Activated CD4-positive, alpha-beta T cell treated with anti-CD3 and anti-CD28 coated beads, Interleukin-2, amount 10 ng/mL, durations not matched to agents 24 days and 14 days (primary cell): Measurements from ENCODE around the gene F13A1. TPM values are rescaled to one million over a fixed set of nuclear protein-coding genes. Genes with fewer than 3 reads are reported as not detected.
A peak's percentile ranks its signal among the peaks of the same experiment; 100 is the strongest.

Source experiments
- DNase-seq: peaks from one replicate; pipeline ENCODE4 v3.0.0; 2022
- H3K27ac Mint-ChIP-seq: one replicate; pipeline ENCODE4 v1.8.0; 2022; ENCODE audit warnings: mild to moderate bottlenecking, mixed read lengths
- H3K27me3 Mint-ChIP-seq: one replicate; pipeline ENCODE4 v1.8.0; 2022; ENCODE audit warnings: mixed read lengths
- H3K36me3 Mint-ChIP-seq: one replicate; pipeline ENCODE4 v1.8.0; 2022; ENCODE audit warnings: low read depth, mild to moderate bottlenecking, mixed read lengths
- H3K4me1 Mint-ChIP-seq: one replicate; pipeline ENCODE4 v1.8.0; 2021; ENCODE audit warnings: mixed read lengths
- H3K4me3 Mint-ChIP-seq: one replicate; pipeline ENCODE4 v1.8.0; 2022; ENCODE audit warnings: mild to moderate bottlenecking, moderate library complexity, mixed read lengths
- H3K9me3 Mint-ChIP-seq: one replicate; pipeline ENCODE4 v1.8.0; 2021; ENCODE audit warnings: mixed read lengths
- intact Hi-C: fragments of 100-400 bp; cut with micrococcal nuclease; formaldehyde crosslinking; loops from one replicate; pipeline ENCODE4 v1.15.1; 2023
- total RNA-seq: library from RNA; stranded (reverse); gene quantifications from 2 replicates; pipeline ENCODE4 v1.2.3, GENCODE V29; 2022

Gene F13A1
- total RNA-seq, 1 donor from 2014 or later, result not detected

DNA sequence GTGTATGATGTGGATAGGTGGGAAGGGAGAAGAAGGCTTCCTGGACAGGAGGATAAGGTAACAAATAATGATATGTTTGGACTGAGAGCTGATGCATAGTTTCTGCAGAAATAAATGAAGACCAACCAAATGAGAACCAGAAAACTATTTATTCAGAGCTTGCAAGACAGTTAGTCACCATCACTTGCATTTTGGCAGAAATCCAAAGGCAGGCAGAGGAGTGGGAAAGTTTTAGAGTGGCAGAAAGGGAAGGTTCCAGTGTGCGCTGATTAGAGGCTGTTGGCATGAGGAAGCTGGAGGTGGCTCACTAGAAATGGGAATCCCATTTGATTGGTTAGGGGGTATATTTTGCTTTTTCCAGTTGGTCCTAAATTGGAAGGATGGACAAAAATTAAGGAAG lies 13.0 kb upstream of the F13A1 start:
- Mint-ChIP-seq H3K9me3 (no peaks in the 10 kb centered on the region), H3K4me3 (no peak overlapping the region), H3K27ac (no peak overlapping the region), H3K4me1 (no peaks in the 10 kb centered on the region), H3K36me3 (no peaks in the 10 kb centered on the region), H3K27me3 (peaks cover 3% of the 10 kb centered on the region)
- no peak for DNase-seq
- intact Hi-C loops, result no loop called here

DNA sequence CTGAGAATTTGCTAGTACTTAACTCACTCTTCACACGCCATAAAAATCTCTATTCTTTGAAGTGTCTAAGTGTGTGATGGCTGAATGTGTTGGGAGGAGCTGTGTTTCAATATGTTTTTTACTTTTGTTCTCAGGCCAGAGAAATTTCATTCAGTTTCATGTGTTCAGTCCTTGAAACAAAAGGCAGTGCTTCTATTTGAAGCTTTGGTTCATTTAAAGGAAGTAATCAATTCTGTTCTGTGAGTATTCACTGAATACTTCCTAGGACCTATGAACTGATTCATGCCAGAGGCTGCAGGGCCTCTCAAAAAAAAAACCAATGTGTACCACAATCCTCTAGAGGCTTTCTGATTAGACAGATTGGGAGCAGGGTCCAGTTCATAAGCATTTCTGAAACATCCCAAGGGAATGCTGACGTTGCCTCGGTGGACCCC lies 12.4 kb upstream of the F13A1 start:
- Mint-ChIP-seq H3K27ac (no peak overlapping the region), H3K36me3 (no peaks in the 10 kb centered on the region), H3K4me1 (no peaks in the 10 kb centered on the region), H3K4me3 (no peak overlapping the region), H3K27me3 (peaks cover 3% of the 10 kb centered on the region), H3K9me3 (no peaks in the 10 kb centered on the region)
- intact Hi-C loops, result no loop called here
- DNase-seq, result no peak

DNA sequence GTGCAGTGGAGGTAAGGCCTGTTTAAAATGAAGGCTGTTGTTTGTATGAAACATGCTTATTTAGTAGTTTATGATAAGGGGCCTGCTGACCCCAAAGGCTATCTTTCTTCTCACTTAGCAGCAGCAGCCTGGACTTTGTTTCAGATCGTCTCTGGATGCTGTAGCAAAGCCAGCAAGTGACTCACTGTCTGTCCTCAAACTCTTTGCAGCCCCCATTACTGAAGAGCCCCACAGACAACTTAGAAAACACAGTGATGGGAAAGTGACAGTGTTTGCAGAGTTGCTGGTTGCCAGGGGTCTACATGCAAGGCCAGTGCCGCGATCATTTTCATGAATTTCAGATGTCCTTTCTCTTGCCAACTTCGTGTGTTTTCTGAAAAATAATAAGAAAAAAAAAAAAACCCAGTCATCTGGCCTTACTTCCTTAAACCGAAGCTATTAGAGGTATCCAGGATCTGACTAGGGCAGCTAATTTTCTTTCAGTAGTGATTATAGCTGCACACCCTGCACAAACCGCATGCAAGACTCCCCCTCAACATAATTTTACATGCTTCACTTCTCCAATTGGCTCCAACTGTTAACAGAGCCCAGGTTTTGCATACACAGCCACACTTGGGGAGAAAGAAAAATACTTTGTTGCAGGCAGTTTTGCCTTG lies 11.6 kb upstream of the F13A1 start:
- Mint-ChIP-seq H3K27ac (no peak overlapping the region), H3K36me3 (no peaks in the 10 kb centered on the region), H3K4me3 (no peak overlapping the region), H3K27me3 (peaks cover 2% of the 10 kb centered on the region), H3K9me3 (no peaks in the 10 kb centered on the region), H3K4me1 (no peaks in the 10 kb centered on the region)
- intact Hi-C loops, result no loop called here
- no peak for DNase-seq

DNA sequence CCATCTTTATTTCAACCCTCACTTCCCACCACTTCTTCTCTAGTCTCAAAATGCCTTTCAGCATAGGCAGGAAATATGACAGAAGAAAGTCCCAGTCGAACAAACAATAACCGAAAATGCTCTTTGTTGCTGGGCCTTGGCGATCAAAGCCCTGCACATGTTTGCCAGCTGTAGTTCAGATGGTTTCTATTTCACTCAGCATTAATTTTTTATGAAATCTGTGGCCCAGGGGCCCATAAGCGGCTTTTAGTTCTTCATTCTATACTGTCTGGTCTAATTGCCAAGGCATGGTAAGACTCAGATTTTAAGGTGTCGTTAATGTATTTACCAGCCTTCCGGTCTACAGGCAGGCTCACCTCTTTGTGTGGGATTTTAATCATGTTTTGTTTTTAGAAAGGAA lies 10.9 kb upstream of the F13A1 start:
- H3K27ac Mint-ChIP-seq, result no peak overlapping the region
- intact Hi-C loops, result no loop called here
- H3K36me3 Mint-ChIP-seq, result no peaks in the 10 kb centered on the region
- no peaks in the 10 kb centered on the region for H3K9me3 Mint-ChIP-seq
- DNase-seq, result no peak
- no peak overlapping the region for H3K4me3 Mint-ChIP-seq
- H3K4me1 Mint-ChIP-seq, result no peaks in the 10 kb centered on the region
- H3K27me3 Mint-ChIP-seq, result peaks cover 2% of the 10 kb centered on the region

DNA sequence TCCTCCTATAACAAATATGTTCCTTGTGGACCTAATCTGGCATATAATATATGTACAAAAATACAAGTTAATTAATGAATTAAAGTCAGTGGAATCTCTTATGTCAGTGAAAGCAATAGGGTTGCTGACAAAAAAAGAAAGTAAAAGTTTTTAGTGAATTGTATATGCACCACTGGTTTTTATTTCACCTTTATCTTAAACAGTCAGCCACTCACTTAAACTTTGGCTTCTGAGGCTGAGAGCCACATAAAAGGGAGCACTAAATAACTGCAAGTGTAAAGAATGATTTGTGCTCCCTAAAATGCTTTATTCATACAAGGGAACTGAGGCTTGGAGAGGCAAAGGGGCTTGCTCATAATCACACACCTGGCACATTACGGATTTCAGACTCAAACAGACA lies 9.9 kb upstream of the F13A1 start:
- intact Hi-C loops, result no loop called here
- Mint-ChIP-seq H3K36me3 (no peaks in the 10 kb centered on the region), H3K4me3 (no peak overlapping the region), H3K4me1 (no peaks in the 10 kb centered on the region), H3K27ac (no peak overlapping the region), H3K9me3 (no peaks in the 10 kb centered on the region), H3K27me3 (peaks cover 2% of the 10 kb centered on the region)
- no peak for DNase-seq

DNA sequence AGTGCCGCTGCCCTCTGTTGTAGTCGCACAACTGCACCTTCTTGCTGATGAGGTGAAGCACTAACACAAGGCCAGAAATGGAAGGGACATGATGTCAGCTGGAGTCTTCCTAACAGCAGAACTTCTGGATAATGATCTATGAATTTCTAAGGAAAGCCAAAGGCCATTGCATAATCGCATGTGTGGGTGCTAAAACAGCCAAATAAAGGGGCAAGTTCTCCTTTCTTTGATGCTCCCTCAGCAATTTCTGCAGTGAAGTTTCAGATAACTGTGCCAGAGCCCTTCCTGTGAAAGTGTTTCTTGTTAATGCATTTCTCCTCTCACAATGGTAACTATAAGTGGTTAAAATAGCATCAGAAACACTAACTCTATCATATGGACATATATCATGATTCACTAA lies 8.0 kb upstream of the F13A1 start:
- no peaks in the 10 kb centered on the region for H3K4me1 Mint-ChIP-seq
- H3K4me3 Mint-ChIP-seq, result no peak overlapping the region
- no peaks in the 10 kb centered on the region for H3K36me3 Mint-ChIP-seq
- H3K27me3 Mint-ChIP-seq, result peaks cover 2% of the 10 kb centered on the region
- H3K27ac Mint-ChIP-seq, result no peak overlapping the region
- DNase-seq, result no peak
- intact Hi-C loops, result no loop called here
- no peaks in the 10 kb centered on the region for H3K9me3 Mint-ChIP-seq

DNA sequence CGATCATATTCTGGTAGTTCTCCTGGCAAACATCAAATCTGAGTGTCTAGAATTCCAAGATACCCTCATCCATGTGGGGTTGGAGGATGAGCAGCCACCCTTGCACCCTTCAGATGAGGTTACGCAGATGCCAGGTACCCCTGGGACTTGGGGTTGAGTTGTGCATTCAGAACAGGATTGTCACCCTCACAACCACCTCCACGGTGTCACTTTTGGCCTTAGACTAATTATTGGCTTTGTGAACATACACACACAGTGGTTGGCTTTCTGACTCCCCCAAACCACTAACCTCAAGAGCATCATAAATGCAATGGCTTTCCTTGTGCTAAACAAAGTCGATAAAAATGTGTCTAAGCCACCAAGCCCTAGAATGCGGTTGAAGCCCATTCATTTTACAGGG lies 2.9 kb upstream of the F13A1 start:
- intact Hi-C loops, result no loop called here
- H3K27me3 Mint-ChIP-seq, result peaks cover 42% of the 10 kb centered on the region
- H3K4me1 Mint-ChIP-seq, result no peaks in the 10 kb centered on the region
- no peaks in the 10 kb centered on the region for H3K9me3 Mint-ChIP-seq
- no peaks in the 10 kb centered on the region for H3K36me3 Mint-ChIP-seq
- peak; percentile 32 for DNase-seq
- no peak overlapping the region for H3K27ac Mint-ChIP-seq
- H3K4me3 Mint-ChIP-seq, result no peak overlapping the region

DNA sequence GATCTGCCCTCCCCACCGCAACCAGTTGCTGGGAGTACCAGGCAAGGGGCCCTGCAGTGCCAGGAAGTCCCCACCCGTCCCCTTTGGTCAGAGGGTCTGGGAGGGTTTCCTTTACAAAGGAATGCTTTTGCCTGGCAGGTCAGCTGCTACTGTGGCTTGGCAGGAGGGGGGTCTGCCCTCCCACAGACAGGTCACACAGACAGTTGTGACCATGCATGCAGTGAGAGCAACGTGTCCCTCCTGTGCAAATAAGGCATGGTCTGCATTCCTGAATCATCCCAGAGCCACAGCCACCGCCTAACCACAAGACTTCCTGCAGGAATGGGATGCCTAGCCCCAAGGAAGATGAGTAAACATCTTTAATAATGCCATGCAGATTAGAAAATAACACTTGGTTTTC lies 439 bp upstream of the F13A1 start:
- Mint-ChIP-seq H3K9me3 (no peaks in the 10 kb centered on the region), H3K4me1 (no peaks in the 10 kb centered on the region), H3K4me3 (no peak overlapping the region), H3K27ac (no peak overlapping the region), H3K36me3 (no peaks in the 10 kb centered on the region), H3K27me3 (peaks cover 51% of the 10 kb centered on the region)
- DNase-seq, result peak; percentile 20
- intact Hi-C loops, result no loop called here

DNA sequence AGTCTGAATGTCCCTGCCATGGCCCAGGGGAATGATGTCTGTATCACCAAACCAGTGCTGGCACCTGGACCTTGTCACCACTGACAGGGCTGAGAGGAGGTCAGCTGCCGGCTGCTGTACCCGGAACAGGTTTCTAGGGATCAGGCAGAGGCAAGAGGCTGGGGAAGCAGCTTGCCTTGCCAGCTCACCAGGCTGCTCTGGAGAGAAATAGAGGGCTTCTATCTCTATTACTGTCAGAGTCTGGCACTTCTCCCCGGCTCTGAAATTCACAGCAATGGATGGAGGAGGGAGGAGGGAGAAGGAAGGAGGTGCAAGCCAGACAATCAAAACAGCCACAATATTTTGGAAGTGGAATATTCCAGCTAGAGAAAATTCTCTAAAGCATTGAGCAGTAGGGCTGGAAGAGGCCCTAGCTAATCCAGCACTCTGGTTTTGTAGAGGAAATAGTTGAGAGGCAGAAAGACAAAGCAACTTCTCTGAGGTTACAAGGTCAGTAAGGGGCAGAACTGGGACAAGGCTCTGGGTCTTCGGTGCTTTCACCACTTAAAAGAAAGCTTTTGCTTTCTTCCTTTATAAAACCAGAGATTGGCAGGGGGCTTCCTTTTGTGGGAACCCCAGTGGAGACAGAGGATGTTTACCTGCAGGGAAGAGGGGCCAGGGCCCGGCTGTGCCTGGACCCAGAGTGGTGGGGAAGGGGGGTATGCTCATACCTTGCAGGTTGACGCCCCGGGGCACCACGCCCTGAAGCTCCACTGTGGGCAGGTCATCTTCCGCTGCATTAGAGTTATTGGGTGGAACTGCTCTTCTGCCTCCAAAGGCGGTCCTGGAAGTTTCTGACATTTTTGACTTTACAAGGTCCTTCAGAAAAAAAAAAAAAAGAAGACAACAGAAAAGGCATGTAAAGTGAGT lies 2.4 kb downstream of the F13A1 start:
- Mint-ChIP-seq H3K4me3 (no peak overlapping the region), H3K36me3 (no peaks in the 10 kb centered on the region), H3K27ac (no peak overlapping the region), H3K27me3 (peaks cover 57% of the 10 kb centered on the region), H3K4me1 (no peaks in the 10 kb centered on the region), H3K9me3 (no peaks in the 10 kb centered on the region)
- DNase-seq, result no peak
- intact Hi-C loops, result loop anchor here (10.0 kb wide), 1 partner anchor 227 kb away; no protein-coding TSS in a partner anchor

DNA sequence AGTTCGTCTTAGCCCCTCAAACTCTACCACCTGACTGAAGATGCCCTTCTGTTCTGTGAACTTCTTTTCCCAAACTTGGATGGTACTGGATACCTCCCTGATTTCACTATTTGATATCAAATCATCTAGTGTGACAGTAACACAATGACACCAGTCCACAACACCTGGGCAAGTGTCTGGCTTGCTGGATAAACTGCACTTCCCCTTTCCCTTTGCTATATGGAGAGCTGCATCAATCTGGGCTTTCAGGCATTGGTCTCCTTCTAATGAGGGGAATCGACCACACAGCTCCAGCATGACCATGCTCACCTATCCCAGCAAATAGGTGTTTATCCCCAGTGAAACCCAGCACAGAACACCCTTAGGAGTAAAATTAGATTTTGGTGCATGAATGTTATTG lies 3.1 kb downstream of the F13A1 start:
- Mint-ChIP-seq H3K4me1 (no peaks in the 10 kb centered on the region), H3K4me3 (no peak overlapping the region), H3K9me3 (no peaks in the 10 kb centered on the region), H3K27ac (no peak overlapping the region), H3K36me3 (no peaks in the 10 kb centered on the region), H3K27me3 (peaks cover 52% of the 10 kb centered on the region)
- intact Hi-C loops, result loop anchor here (10.0 kb wide), 1 partner anchor 227 kb away; no protein-coding TSS in a partner anchor
- DNase-seq, result peak; percentile 34

DNA sequence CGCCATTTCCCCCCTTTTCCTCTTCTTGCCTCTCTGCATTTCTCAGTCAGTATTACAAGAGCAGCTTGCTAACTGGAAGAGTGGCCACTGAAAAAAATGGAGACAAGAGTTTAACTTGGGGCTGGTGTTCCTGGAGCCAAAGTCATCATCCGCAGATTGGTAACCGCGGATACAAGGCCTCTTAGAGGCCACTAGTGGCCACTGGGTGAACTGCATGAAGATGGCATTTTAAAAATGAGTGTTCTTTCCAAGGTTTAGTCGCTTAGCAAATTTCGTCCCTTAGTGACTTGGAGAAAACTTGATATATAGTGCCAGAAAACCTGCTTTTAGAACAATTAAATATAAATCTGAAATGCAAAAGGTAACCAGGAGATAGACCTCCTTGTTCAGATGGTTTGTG lies 4.8 kb downstream of the F13A1 start:
- Mint-ChIP-seq H3K4me3 (no peak overlapping the region), H3K4me1 (no peaks in the 10 kb centered on the region), H3K36me3 (no peaks in the 10 kb centered on the region), H3K9me3 (no peaks in the 10 kb centered on the region), H3K27me3 (peaks cover 36% of the 10 kb centered on the region), H3K27ac (no peak overlapping the region)
- intact Hi-C loops, result loop anchor here (10.0 kb wide), 1 partner anchor 229 kb away; no protein-coding TSS in a partner anchor
- peak; percentile 75 for DNase-seq

DNA sequence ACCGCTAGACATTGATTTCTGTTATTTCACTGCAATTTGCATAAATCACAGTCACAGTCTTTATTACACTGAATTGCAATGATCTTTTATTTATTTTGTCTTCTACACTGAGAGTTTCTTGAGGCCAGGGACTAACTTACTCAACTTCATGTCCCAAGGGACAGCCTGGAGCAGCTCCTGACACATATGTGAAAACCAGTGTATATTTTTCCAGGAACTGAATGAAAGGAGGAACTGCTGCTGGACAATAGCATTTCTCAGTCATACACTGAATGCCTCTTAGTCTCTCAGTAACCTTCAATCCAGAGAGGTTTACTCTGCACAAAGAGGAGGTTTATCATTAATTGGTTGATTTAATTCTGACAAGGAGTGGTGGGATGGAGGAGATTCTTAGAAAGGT lies 5.9 kb downstream of the F13A1 start:
- peaks cover 30% of the 10 kb centered on the region for H3K27me3 Mint-ChIP-seq
- DNase-seq, result peak; percentile 21
- H3K9me3 Mint-ChIP-seq, result no peaks in the 10 kb centered on the region
- H3K36me3 Mint-ChIP-seq, result no peaks in the 10 kb centered on the region
- no peak overlapping the region for H3K4me3 Mint-ChIP-seq
- no peaks in the 10 kb centered on the region for H3K4me1 Mint-ChIP-seq
- no peak overlapping the region for H3K27ac Mint-ChIP-seq
- intact Hi-C loops, result loop anchor here (10.0 kb wide), 1 partner anchor 230 kb away; no protein-coding TSS in a partner anchor

DNA sequence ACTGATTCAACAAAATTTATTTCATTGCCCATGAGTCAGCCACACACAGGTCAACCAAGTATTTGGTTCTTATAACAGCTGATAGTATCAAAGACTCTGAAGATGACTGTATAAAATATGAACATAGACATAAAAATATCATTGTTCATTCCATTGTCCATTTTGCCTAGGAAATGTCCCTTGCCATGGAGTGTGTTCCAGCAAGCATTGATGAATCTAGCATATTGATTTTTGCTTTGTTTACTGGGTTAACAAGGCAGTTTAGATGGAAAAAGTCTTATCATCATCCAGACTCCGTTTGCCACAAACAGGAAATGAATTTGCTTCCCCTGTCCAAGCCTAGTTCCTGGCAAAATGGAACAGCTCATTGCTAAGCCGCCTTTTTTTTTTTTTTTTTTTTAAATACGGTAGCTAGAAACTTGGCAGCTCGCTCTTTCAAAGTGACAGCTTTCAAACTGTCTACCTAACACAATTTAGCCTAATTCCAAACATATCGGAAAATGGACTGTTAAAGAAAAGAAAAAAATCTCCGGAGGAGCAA lies 7.5 kb downstream of the F13A1 start:
- Mint-ChIP-seq H3K4me3 (no peak overlapping the region), H3K27me3 (peaks cover 19% of the 10 kb centered on the region), H3K9me3 (no peaks in the 10 kb centered on the region), H3K27ac (no peak overlapping the region), H3K4me1 (no peaks in the 10 kb centered on the region), H3K36me3 (no peaks in the 10 kb centered on the region)
- intact Hi-C loops, result loop anchor here (10.0 kb wide), 1 partner anchor 232 kb away; no protein-coding TSS in a partner anchor
- peak; percentile 14 for DNase-seq

DNA sequence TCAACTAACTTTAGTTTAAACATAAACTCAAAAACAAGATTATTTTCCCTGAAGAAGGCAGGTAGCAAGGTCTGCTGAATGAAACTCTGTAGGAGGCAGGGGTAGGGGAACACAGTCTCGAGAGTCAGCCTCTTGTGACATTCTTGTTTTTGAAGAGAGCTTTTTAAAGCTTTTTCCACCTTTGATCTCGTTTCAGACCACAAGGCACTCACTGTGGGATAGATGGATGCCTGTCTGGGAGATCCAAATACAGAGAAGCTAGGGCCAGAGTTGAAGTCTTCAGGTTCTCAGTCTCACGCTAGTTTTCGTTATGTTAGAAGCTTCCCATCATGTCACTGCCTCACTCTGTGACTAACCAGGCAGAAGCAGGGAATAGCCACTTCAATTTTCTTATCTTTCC lies 14.9 kb downstream of the F13A1 start:
- intact Hi-C loops, result no loop called here
- no peak overlapping the region for H3K27ac Mint-ChIP-seq
- H3K4me3 Mint-ChIP-seq, result no peak overlapping the region
- H3K36me3 Mint-ChIP-seq, result no peaks in the 10 kb centered on the region
- peaks cover 8% of the 10 kb centered on the region for H3K27me3 Mint-ChIP-seq
- no peak for DNase-seq
- H3K9me3 Mint-ChIP-seq, result no peaks in the 10 kb centered on the region
- H3K4me1 Mint-ChIP-seq, result no peaks in the 10 kb centered on the region
